LNCaP clone FGC (cell line): ENCODE measurements around the gene PPP2R3B.

Experiments used
- DNase-seq: peaks from one replicate; pipeline ENCODE4 v3.0.0-alpha.2; 2011; ENCODE audit warnings: low read depth
- H3K4me3 ChIP-seq: 2 replicates; pipeline ENCODE4 v1.5.1; 2011; ENCODE audit warnings: mild to moderate bottlenecking, low read depth, low read length, control low read depth
- CTCF ChIP-seq: IDR thresholded peaks from 2 replicates; pipeline ENCODE4 v1.5.1; 2012; ENCODE audit warnings: mild to moderate bottlenecking; ENCODE audit not compliant: control insufficient read depth, insufficient read depth; ENCODE audit errors: extremely low read depth

PPP2R3B gene

GRCh38 chrX:368811-369562 lies 17.7 kb downstream of the PPP2R3B start:
- TF ChIP-seq CTCF: no peak
- no peak for DNase-seq
- H3K4me3 ChIP-seq: no peak overlapping the region

- TF ChIP-seq CTCF: no peak
- no peak overlapping the region for H3K4me3 ChIP-seq
- DNase-seq: no peak
These were observed 18.8 kb downstream of the PPP2R3B start for GRCh38 chrX:367866-368265.

GRCh38 chrX:367349-367748 lies 19.4 kb downstream of the PPP2R3B start:
- H3K4me3 ChIP-seq: no peak overlapping the region
- TF ChIP-seq CTCF: no peak
- no peak for DNase-seq

GRCh38 chrX:363621-364375 lies 22.9 kb downstream of the PPP2R3B start:
- H3K4me3 ChIP-seq: no peak overlapping the region
- no peak for TF ChIP-seq CTCF
- DNase-seq: no peak

- TF ChIP-seq CTCF: no peak
- no peak for DNase-seq
- no peak overlapping the region for H3K4me3 ChIP-seq
These were observed 23.6 kb downstream of the PPP2R3B start for GRCh38 chrX:362937-363620.

GRCh38 chrX:362351-362750 lies 24.4 kb downstream of the PPP2R3B start:
- H3K4me3 ChIP-seq: no peak overlapping the region
- no peak for TF ChIP-seq CTCF
- no peak for DNase-seq
